Stimulated activated CD8-positive, alpha-beta memory T cell treated with anti-CD3 and anti-CD28 coated beads, Interleukin-7, amount 100 ng/mL, for 24 hours (primary cell): ENCODE data around the gene RNLS.

Source experiments
- DNase-seq: peaks from one replicate; pipeline ENCODE4 v3.0.0-alpha.2; 2020; ENCODE audit warnings: low read depth

Gene RNLS

DNA sequence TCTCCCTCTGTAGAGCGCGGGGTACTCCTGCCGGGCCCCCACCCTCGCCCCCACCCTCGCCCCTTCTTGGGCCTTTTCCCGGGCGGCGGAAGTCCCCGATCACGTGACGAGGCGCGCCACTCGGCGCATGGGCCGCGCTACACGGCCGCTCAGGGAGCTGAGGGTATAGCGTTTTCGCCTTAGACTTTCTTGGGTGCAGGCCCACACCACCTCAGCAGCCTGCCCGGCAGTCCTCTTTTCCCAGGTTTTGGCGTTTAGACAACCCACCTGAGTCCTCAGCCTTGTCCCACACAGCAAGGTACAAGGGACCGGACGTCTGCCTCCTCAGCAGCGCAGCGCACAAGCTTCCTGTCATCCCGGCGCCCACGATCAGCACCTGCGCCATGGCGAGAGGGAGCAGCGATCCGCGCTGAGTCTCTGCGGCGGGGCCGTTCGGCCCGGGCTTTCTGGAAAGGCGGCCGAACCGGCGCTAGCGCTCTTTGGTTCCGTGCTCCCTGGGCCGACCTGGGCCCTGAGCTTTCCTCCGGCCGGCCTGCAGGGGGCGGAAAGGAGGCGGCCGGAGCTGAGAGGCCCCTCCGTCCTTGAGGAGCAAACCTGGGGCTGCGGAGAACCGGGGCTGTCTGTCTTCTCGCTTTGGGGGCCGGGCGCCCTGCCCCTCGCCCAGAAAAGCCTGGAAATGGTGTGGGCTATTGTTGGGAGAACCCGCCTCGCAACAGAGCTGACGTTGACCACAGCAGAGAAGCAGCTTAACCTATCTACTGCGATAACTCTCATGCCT, at the start of gene RNLS:
RNLS (minus strand) TSS at position 513 of the 778 bp plus-strand sequence.
- peak; percentile 40 for DNase-seq

DNA sequence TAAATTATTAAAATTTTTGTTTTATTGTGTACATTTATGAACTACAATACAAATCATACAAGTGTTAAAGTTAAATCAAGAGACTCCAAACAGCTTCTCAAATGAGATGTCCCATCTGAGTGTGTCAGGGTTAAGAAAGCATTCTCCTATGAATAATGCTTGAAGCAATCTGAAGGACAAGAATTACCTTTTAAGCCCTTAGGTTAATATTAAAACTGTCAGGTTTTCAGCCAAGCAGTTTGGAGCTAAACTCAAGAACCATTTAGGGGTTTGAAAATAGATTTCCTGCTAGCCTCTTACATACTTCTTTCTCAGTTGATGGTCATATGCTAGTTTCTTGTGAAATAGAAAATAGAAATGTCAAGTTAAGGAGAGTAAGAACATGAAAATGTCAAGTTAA, 41.7 kb upstream of the RNLS start:
- no peak for DNase-seq

DNA sequence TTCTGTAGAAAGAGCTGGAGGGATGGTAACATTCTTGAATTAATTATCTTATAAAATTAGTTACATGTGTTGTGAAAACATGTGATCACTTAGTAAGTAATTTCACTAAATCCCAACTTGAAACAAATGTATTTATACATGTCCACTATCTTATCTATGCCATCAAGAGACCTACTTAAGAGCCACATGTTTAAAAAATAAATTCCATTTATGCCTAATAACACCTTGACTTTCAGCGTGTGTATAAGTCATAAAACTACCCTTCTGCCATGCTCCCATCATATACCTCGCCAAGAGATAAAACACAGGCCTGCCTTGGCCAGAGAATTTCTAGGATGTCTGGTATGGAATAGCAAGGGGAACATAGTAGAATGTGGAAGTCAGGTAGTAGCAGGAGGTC, 40.7 kb upstream of the RNLS start:
- DNase-seq, result no peak

DNA sequence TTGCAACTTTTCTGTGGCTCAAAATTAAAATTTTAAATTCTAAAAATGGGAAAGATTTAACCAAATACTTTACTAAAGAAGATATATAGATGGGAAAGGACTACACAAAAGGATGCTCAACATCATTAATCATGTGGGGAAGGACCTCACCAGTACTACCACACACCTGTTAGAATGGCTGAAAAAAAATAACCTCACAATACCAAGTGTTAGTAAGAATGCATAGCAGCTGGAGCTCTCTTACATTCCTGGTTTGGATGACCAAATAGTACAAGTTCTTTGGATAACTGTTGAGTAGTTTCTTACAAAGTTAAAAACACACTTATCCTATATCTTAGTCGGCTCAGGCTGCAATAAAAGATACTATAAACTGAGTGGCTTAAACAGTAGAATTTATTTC, 37.3 kb upstream of the RNLS start:
- no peak for DNase-seq

DNA sequence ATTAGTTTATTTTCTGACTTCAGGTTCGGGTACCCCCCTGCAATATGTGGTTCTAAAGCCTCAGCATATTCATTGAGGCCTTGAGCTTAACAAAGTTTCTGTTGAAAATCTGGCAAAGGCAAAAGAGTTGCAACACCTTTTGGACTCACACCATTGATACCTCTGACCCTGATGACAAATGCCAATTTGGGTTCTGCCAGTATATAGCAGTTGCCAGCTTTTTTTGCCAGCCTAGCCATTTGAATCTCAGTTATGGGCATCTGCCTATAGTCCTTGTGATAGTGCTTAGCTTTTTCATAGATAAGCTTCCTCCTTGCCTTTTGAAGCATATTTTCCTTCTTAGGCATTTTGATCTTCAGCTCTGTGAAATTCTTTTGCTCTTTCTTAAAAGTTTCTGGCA, 35.4 kb upstream of the RNLS start:
- no peak for DNase-seq

DNA sequence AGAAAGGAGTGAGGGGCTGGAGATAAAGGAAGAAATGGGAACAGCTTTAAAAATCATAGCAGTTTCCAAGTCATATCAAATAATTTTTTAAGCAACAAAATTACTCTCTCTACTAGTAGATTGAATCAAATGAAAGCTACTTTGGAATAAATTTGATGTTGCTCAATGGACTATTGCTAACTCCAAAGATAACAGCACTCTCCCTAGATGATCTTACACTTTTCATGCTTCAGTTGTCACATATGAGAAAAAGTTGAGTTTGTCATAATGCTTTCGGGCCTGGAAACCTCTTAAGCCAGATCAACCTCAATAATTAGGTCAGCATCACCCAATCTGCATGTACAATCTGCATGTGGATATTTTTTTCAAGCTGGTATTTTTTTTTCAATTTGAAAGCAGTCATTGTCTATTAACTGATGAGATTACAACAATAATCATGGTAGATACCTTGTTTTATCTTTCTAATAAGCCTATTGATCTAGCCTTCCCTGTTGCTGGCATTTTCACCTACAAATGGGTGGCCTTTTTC, 34.7 kb upstream of the RNLS start:
- no peak for DNase-seq

DNA sequence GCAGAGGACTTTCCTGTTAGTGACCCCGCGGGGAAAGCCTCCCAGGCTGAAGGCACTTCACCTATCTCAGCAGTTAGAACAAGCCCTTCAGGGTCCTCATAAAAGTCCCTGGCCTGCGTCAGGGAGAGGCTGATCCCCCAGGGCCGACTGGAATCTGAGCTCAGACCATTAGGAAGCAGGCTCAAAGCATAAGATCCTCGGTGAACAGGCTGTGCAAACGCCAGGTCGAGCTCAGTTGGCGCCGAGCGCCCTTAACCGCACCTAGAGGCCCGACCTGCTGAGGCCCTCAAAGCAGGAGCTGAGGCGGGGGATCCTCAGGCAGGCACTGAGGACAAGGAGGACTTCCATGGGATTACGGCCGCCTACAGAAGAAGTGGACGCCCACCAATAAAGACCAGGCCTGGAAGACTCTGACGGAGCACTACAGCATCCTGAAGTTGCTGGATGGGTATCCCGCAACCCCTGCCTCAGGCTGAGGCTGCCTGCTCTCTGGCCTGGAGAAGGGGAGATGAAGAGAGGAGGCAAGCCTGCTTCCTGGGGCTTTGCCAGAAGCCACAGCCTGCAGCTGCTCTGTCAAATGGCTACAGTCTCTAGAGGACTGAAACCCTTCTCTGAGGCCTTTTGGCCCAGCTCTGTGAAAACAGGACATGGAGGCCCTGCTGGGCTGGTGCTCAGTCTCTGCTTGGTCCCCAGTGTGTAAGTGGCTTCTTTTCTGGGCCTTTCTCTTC, 33.3 kb upstream of the RNLS start:
- DNase-seq, result no peak

DNA sequence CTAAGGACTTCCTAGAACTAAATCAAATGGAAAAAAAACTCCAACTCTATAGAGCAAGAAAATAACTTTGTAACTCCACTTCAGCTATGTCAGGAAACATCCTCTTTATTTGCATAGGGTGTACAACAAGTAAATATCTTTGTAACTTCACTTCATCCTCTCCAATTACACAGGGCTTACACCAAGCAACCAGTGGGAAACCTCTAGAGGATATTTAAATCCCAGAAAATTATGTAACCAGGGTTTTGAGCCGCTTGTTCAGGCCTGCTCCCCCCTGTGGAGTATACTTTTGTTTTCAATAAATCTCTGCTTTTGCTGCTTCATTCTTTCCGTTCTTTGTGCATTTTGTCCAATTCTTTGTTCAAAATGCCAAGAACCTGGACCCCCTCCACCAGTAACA, 25.7 kb upstream of the RNLS start:
- no peak for DNase-seq

DNA sequence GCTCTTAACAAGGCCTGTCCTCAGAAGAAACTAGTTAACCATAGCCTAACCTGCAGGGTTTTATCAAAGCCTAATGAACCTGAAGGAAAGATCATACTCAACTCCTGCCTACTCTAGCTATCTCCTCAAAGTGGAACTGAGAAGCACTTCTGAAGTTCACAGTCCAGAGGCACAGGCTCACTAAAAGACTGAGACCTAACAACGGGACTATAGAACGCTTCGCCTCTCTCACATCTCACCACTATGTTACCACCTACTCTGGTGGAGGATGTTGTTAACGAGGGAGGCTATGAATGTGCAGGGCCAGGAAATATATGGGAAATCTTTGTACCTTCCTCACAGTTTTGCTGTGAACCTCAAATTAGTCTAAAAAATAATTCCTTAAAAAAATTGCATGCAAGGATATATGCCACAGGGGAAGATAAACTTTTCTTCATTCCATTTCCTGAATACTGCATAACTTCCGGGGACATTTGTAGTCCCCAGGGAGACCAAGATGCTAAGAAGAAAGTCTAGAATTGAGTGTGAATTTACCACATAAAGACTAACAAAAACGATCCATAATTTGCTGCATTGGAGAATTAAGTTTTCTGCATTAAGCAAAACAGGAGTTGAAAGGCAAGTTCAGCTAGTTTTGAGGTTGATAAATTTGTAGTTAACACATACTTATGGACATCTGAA, 25.1 kb upstream of the RNLS start:
- no peak for DNase-seq

DNA sequence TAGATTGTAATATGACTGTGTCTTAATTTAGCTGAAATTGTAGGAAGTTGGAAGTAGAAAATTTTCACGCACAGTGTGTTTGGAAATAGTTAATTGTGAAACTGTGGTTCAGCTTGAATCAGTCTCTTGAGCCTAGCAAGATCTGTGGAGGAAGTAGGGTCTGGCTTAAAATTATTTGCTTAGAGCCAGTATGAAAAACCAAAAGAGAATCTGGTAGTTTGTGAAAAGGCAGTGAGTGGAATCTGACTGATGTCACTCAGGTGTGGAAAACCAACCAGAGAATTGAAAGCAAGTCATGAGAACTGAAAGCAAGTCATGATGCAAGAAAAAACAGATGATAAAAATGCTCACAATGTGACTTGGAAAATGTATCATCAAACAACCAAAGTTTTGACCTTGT, 14.9 kb upstream of the RNLS start:
- no peak for DNase-seq

DNA sequence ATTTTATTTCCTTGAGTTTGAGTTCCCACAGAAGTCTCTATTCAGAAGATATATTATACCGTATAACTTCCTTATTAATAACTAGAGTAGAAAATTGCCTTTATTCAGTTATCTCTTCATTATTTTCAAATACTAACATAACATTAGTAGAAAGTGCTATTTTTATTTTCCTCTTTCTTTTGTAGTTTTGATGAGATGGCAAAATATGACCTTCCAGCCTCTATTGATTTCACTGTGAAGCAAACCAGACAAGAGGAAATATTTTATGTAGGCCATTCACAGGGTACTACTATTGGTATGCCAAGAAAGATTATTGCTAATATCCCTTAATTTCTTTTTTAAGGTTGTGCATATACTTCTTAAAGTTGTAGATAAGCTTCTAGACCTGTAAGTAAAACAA, 11.4 kb upstream of the RNLS start:
- no peak for DNase-seq

DNA sequence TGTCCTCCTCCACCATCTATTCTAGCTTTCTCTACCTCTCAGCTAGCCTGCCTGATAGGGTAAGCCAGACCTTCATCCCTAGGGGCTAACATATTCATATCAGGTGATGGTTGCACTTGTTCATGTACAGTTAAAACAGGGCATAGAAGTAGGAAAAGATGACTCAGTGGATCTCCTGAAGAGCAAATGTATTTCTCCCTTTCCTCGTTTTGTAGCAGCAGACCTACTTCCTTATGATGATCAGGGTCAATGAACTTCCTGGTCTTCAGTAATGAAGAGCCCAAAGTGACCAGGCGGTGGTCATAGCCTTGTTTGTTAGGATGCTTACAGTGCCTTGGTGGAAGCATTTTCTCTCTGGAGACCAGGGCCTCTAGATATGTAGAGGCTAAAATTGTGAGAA, 9.8 kb upstream of the RNLS start:
- DNase-seq, result no peak

DNA sequence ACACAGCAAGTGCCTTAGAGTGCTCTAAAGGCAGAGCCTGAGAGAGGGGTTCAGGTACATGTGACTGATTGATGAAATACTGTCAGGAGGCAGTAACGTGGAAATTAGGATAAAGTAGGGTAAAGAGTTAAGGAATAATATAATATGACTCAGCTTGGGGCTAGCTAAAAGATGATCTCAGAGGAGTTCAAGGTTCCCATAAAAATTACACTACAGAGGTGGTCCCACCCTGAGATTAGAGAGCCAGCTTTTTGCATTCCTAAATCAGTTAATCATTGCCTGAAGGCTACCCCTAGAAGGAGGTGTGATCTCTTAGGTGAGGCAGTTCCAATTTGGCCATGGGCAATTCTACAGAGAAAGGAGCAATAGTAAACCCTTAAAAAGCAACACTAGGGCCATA, 9.3 kb upstream of the RNLS start:
- DNase-seq, result no peak

DNA sequence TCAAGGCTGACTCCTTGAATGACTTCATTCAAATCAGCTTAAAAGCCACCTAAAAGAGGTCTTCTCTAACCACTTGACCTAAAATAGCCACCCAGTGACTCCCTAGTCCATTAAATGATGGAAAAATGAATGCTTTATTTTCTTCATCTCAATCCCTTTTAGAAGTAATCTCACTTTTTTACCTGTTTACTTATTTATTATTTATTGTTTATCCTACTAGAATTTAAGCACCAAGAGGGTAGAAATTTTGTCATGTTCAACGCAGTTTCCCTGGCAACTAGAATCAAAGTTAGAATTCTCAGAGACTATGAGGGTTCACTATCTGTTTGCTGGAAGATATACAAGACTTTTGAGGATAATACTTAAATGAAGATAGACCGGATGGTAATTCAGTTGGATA, 3.3 kb upstream of the RNLS start, which contains the start of gene LIPJ:
LIPJ (plus strand) TSS at position 301 of the 400 bp plus-strand sequence. CDS start 3,926 bp downstream, outside the sequence.
- no peak for DNase-seq

DNA sequence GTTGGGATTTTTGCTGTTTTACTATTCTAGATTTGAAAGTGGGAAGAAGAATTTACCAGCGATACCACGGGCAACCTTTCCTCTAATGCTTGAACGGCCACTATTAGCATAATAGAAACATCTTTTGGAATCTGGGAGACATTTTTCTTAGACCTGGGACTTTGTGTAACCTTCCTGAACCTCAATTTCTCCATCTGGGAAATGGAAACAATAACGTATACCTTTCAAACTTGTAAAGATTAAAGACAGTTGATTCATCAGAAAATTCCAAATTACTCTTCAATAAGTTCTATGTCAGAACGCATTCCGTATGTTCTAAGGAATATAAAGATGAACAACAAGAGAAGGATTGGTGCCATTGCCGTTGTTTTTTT, 453 bp upstream of the RNLS start:
- no peak for DNase-seq

DNA sequence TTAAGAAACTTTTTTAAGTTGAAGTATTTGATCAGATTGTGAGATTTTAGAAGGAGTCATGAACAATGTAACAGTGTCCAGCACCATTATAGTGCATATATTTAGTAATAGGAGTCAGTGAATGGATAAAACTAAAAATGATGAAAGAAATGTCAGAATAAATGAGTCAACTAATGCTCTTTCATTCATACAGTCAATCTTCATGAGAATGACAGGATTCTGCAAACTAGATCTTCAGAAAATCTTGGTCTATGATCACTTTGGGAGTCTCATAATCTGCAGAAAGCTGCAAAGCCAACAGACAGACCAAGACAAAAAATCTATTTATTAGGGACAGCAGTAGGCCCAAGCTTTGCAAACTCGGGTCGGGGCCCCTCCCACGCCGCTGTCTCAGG, 710 bp downstream of the RNLS start:
- DNase-seq, result no peak

DNA sequence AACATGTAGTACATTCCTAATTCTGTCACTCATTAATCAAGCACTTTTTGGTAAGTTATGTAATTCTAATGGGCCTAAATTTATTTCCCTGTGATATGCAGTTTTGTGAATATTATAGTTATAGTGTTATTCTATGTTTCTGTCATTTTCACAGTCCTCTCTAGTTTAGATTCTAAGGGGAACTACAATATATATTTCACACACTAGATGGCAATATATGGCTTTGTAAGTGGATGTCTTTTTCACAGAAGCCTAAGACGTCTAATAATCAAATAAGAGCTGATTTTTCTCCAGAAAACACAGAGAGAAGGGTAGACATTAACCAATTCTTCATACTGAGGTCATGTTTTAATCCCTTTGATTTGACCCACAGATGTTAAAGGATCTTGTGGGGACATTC, 18.0 kb downstream of the RNLS start:
- DNase-seq, result no peak

DNA sequence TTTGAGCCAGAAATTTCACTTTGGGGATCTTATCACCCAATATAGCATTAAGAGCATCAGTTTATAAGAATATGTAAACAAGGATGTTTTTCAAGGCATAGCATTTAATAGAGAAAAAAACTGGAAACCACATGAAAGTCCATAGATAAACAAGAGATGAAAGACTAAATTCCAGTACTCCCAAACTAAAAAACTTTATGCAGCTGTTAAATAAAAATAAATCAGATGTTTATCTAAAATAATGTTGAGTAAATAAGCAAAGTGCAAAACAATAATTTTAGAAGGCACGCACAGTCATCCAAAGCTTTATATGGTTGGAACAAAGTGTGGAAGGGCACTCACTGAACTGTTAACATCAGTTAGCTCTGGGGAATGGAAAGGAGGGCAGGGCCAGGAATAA, 21.0 kb downstream of the RNLS start:
- DNase-seq, result no peak

DNA sequence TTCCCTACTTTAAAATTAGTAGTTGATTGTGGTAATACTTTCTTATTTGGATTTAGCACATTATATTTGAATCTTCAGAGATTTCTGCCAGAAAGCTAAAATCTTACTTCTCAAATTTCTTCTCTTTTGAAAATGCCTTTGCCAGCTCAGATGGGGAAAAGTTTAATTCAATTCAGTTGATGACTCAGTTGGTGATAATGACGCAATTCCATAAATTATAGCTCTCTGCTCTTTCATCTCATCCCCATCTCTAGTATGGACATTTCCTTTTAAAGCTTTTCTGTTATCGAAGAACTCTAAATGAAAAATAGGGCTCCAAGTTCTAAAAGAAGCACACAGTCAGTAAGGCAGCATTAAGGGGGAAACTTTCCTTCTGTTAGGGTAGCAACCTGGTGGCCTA, 25.5 kb downstream of the RNLS start:
- DNase-seq, result no peak

DNA sequence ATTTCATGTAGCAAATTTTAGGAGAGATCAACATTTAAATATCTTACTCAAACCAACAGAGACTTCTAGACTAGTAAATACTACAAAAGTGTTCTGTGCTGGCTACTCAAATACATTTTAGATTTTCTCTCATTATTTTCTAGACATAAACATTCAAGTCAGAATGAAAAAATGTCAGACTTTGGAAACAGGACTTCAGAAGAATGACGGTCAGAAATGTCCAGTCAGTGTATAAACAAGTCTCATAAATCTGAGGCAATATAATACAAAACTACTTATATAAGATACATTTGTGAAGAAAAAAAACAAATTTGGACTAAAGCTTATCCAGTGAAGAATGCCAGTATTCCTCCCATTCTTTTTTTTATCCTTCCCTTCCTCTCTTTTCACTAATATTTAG, 25.9 kb downstream of the RNLS start:
- no peak for DNase-seq

DNA sequence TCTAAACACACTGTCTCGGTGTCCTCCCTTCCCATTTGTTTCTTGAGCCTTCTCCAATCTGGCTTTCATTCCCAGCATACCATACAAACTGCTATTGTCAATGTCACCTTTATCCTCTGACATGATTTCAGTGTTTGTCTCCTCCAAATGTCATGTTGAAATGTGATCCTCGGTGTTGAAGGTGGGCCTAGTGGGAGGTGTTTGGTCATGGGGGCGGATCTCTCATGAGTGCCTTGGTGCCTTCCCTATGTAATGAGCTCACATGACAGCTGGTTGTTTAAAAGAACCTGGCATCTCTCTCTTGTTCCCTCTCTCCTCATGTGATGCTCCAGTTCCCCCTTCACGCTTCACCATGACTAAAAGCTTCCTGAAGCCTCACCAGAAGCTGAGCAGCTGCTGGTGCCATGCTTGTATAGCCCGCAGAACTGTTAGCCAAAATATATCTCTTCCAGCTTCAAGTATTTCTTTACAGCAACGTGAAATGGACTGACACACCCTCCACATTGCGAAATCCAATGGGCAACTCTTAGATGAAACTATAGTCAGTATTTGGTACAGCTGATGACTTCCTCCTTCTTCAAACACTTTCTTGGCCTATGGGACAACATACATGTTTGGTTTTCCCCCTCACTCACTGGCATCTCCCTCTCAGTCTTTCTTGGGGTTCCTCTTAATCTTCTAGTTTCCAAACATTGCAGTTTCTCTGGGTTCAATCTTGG, 27.8 kb downstream of the RNLS start:
- no peak for DNase-seq

DNA sequence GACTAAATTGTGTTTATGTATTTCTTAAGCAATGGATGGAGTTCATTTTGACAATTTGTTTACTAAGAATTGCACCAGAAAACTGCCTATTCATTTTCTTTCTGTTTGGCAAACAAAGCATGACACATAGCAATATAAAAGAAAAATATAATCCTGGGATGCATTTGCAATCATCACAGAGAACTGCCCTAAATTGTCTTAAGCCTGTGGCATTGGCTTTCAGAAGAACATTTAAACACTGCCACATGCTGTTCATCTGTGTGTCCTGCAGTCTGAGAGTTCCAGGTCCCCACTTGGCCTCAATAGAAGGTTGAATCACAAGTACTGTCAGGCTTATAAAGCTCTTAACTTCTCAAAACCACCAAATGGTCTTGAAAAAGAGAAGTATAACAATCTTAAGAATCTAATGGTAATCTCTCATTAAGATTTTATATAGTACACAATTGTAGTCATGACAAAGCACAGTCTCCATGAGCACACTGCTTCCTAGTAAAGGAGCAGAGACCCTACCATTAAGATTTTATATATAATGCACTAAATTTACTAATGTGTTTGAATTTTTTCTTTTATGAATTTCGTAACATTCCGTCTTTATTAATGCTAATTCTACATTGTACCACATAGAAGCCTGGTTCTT, 29.9 kb downstream of the RNLS start:
- no peak for DNase-seq
